GM19328 (cell line): Measurements from ENCODE around the gene NRCAM.
"Not testable (repeated sequence)": the region's sequence is repeated elsewhere in the genome, so short reads cannot be mapped to it uniquely, and the experiment has no call there.

Experiments used
- ATAC-seq: cut with Tn5 transposase; IDR thresholded peaks from one replicate; pipeline ENCODE4 v1.9.1; 2021; ENCODE audit warnings: mild to moderate bottlenecking, moderate library complexity; ENCODE audit not compliant: unreplicated experiment

NRCAM gene

DNA sequence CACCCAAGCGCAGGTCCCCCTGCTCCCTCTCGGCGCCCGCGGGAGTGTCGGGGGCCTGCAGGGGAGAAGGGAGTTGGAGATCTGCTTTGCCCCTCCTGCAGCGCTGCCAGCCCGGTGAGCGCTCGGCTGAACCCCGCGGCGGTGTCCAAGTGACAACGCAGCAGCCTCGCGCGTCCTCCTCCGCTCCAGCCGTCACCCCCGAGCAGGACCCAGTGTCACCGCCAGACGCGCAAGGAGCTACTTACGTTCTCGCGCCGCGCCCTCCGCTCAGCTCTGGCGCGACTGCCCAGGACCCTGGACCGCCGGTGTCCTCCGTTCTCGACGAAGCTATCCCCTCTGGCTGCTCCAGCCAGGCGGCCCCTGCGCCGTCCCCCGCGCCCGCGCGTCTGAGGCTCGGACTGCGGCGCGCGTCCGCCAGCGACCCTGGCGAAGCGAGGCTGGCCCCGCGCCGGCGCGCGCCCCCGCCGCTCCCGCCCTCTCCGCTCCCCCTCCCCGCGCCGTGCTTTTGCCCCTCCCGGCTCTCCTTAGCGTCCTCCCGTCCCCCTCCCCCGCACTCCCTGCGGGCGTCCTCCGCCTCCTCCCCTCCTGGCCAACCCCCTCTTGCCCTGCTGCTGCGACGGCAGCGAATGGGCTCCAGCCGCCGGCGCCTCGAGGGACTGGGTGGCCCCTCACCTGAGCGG lies at the start of gene NRCAM:
TSS of gene NRCAM (minus strand) at position 439 of the 680 bp plus-strand sequence. CDS start 216,372 bp downstream, outside the sequence.
- no peak for ATAC-seq

DNA sequence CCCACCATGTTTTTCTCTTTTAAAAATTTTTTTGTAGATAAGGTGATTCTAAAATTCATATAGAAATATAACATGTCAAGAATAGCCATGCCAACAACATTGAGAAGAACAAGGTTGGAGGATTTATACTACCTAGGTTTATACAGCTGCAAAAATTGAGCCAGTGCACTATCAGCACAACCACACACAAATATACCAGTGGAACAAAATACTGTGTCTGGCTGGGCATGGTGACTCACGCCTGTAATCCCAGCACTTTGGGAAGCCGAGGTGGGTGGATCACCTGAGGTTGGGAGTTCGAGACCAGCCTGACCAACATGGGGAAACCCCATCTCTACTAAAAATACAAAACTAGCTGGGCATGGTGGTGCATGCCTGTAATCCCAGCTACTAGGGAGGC lies 48.3 kb upstream of the NRCAM start:
- ATAC-seq: not testable (repeated sequence)

DNA sequence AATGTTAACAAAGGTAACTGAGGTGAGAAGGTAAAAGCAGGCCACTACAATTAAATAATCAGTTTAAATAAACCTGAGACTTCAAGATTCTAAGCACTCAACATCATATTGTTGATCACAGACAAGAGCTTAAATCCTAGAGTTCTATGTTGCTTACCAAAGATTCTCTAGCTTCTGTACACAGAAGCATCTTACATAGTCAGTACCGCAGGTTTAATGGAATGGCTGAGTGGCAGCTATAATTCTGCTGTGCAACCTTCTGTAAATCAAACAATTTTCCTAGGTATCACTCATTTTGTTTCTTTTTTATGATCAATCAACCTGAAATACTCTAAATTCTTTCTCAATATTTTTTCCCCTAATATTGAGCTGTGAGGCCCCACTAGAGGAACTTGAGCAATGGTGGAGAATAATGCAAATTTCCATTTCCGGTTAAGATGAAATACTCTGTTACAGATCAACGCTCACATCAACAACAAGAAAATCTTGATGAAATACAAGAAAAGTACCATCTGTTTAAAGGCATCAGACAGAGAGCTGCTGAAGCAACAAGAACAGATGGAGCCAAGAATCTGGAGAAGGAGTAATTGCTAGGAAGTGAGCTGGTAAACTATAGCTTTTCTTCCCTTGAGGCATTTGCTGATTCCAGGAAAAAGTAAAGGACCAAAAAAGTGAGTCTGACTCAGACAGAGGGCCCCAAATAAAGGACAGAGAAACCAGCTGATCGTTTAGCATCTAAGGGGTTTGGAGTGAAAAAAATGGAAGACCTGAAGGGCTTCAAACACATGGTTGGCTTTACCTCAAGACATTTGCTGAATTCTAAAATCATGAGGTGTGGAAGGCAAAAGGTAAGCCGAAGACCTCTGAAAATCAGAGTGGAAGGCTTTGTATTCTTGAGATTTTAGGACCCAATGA lies 47.1 kb upstream of the NRCAM start:
- ATAC-seq: peak; percentile 94

DNA sequence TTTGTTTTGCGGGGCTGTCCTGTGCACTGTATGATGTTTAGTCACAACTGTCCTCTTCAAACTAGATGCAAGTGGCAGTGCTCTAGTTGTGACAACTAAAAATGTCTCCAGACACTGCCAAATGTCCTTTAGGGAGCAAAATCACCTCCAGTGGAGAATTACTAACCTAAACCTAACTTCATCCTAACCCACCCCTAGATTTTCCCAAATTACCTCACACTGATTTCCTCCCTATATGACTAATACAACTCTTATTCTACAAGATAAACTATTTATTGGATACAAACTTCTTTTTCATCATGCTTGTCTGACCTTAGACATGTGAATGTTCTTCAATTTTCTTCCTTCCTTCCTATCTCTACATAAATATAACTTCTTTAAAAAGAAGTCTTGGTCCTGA lies 43.3 kb upstream of the NRCAM start:
- ATAC-seq: no peak

DNA sequence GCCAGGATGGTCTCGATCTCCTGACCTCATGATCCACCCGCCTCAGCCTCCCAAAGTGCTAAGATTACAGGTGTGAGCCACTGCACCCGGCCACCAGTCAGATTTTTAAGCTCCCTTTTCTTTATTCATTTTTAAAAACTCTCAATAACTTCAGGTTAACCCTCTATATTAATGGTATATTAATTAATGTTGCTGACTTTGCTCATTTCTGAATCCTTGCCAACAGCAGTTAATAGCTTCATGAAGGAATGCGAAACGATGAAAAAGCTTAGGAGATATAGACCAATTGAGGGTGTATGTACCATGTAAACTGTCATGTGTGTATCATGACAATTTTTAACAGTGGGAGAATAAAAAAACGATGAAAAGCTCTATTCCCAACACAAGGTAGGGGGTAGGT lies 42.2 kb upstream of the NRCAM start:
- ATAC-seq: no peak

DNA sequence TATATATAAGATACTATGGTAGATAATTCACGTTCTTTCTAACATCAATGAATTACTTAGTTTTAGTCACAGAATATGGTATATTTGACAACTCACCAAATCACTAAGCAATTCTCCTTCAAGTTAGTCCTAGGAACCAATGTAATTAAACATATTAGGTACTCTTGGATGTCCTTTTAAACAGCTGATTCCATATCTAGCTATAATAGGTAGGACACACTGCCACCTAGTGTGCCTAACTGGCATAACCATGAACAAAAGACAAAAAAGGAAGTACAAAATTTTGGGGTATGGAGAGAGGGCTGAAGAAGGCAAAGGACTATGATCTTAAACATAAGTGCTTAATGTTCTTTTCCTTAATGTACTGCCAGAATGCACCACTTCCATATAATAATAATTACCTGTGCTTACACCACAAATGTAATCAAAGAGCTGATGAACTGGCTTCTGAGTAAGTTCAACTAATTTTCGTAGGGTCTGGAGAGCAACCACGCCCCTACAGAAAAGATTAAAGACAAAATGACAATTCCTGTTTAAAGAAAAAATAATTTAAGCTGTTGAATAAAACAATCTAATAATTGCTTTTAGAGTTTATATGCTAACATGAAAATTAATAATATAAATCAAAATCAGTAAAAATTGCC lies 41.0 kb upstream of the NRCAM start:
- peak; percentile 73 for ATAC-seq

DNA sequence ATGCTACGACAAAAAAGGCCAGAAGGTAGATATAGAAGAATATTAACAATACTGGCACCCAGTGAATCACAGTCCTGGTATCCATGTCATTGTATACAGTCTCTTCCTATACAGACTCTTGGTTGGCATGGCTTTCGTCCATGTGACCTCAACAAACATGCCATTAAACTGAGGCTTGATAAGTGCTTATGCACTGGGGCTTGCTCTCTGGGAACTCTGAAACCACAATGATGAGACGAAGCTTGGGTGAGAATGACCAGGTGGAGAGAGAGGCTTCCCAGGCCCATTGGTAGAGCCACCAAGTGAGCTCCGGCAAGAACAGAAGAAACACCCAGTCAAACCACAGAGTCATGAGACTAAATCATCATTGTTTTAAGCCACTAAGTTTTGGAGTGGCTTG lies 36.5 kb upstream of the NRCAM start:
- ATAC-seq: no peak

DNA sequence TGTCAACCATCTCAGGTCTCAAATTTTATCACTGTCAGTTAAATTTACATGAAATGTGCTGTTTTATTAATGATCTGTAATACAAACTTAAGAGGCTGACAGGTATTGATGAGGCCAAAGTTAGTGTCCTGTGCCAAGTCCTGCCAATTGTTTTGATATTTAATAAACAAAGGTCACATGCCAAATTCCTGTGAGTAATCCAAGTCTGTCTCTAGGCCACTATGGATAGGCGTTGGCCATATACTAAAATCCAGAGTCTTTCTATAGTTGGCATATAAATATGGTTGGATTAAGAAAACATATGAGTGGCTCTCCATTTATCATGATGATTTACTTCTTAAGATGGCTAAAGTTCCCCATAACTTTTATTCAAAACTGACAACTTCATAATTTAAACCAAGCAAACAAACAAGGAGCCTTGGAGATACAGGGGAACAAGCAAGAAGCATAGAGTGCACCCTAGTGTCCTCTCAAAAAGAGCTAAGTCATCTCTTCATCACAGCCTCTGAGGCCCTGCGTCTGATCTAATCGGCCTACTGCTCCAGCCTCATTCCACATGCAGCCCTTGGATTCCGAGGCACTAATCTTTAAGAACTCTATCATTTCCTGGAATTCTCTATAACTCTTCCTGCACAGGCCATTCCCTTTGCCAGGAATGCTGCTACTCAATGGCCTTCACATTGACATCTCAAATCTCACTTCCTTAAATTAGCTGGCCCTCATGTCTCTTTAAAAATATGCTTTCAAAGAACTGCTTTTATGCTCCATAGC lies 32.7 kb upstream of the NRCAM start:
- no peak for ATAC-seq

DNA sequence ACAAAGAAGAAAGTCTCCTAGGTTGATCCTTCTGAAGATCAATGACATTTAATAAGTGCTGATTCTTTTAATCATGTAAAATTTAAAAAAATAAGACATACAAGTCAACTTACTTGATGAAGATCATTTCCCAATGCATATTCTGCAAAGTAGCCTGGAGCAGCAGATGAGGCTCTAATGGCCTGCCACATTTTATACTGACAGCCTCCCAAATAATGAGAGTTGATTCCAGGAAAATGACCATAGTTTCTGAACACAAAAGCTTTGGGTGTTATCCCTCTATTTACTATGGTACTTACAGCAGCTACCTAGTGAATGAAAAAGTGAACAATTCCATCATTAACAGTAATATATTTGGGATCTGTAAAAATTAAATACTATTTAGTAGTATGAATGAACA lies 31.4 kb upstream of the NRCAM start:
- no peak for ATAC-seq

DNA sequence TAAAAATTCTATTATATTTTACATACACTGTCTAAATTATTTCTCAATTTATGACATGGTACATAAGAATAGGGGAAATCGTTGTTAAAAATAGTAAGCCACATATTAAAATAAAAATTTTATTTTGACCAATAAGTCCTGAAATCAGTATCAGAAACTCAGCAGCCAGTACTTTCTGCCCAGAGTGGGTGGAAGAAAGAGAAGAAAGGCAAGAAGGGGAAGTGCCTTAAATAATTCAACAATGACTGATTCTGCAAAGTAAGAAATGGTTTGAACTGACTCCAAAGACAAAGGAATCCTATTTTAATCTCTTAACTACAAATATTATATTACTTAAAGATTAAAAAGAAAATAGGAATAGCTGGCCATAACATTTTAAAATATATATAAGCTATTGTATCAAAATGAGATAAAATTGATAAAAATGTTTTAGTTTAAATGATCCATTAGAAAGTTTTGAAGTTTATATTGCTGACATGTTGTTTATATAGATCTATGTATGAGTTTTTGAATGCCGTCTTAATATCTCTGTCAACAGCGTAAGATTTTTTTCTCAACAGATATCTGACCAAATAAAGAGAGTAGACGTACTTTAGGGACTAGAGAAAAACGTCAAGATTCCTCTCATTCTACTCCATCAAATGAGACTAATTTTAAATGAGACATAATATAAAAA lies 30.2 kb upstream of the NRCAM start:
- ATAC-seq: no peak

DNA sequence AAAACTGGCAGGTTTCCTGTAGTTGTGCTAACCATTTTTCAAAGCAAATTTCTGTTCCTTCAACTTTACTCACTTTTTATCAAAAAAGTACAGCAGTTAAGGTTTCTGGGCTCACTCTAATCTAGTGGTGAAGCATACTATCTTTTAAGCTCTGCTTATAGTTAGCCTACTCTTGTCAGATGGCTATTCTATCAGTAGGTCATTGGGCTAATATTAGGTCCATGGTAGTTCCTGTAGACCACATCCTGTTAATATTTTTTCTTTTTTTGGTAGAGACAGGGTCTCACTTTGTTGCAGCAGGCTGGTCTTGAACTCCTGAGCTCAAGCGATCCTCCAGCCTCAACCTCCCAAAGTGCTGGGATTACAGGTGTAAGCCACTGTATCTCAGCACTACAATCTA lies 27.9 kb upstream of the NRCAM start:
- no peak for ATAC-seq

DNA sequence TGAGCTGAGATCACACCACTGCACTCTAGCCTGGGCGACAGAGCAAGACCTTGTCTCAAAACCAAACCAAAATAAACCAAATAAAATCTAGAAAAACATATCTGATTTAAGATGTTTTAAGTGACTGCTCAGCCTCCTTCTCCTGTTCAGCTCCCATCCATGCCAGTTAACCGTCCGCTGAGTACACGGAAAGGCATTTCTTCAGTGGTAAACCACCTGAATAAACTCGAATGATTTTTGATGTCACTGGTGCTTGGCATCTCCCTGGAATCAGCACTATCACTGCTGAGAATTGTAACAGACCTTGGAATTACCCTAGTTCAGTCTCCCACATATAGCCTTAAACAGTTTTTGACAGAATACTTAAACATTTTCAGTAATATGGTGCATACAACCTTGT lies 24.1 kb upstream of the NRCAM start:
- no peak for ATAC-seq

DNA sequence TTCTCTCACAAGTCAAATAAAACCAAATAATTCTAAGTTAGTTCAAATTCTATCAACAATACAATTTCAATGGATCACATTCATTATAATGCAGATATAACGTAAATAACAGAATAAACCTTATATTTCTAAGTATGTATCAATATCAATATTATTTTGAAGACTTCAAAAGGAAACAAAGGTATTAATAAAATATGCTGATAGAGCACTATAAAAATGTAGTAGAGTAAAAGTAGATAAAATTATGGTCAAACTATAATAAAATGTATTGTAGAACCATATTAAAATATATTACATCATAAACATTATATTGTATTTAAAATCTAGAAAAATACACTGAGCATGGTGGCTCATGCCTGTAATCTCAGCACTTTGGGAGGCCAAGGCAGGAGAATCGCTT lies 23.5 kb upstream of the NRCAM start:
- no peak for ATAC-seq

DNA sequence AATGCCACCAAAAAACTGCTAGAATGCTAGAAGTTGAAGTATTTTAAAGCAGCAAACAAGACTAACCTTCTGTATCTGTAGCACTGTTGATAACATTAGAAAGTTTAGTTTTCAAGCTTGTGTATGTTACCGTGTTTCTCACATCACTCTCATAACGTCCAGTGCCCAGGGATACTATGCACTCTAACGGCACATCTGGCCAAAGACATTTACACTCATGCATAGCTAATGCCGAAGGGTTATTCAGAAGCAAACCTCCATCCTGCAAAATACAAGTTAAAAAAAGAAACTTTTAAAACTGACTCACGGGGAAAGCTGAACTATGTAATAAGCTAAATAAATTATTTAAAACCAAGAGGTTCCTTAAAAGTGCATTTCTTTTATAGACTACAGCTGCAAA lies 22.9 kb upstream of the NRCAM start:
- ATAC-seq: no peak

DNA sequence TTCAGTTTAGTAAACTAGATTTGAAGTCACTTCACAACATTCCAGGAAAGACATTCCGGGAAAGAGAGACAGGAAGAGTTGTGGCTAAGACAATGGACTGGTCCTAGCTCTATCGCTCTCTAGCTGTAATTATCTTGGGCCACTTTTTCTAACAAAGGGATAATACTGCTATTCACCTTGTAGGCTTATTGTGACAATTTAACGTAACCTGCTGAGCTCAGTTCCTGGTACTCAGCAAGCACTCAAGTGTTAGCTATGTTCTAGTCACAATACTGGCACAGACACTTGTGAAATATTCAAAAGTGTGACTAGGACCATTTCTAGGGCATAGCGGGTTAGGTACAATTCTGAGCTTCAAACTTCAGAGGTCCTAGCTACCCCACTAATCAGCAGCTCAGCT lies 12.0 kb upstream of the NRCAM start:
- no peak for ATAC-seq

DNA sequence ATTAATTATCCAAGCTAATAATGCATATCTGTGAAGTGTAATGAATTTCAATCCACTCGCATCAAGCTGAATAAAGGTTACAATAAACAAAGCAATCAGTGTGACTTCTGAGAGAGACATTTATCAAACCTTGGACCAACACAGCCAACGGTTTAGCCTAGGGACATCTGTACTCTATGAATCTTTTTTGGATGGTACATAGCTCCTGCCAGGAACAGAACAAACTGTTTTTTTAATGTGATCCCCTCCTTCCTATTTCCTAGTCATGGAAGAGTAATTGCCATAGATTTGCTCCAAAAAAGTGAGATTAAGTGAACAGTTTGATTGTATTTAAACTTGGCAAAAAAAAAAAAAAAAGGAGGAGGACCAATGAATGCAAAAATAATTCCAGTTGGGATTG lies 11.2 kb upstream of the NRCAM start:
- no peak for ATAC-seq

DNA sequence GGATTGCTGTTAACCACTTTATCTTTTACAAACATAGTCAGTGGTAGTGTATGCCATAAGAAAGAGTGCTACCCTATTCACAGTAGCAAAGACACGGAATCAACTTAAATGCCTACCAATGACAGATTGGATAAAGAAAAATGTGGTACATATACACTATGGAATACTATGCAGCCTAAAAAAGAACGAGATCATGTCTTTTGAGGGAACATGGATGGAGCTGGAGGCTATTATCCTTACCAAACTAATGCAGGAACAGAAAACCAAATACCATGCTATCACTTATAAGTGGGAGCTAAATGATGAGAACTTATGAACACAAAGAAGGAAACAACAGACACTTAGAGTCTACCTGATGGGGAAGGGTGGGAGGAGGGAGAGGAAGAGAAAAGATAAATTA lies 10.1 kb upstream of the NRCAM start:
- not testable (repeated sequence) for ATAC-seq

DNA sequence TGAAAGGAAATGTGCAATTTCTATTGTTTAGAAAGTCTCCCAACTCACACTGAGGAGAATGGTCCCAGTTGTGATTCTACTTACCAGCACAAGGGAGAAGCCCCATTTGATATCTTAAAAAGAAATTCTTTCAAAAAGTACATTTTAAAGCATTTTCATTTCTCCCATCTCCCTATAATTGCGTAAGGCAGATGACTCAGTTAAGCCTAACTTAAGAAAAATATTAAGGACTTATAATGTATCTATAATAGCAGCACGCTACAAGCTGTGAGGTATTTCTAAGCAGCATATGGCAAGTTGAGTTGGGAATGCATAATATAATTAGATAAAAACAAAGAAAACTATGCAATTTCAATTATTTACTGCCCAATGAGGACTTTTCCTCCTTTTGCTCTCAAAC lies 8.5 kb upstream of the NRCAM start:
- no peak for ATAC-seq

DNA sequence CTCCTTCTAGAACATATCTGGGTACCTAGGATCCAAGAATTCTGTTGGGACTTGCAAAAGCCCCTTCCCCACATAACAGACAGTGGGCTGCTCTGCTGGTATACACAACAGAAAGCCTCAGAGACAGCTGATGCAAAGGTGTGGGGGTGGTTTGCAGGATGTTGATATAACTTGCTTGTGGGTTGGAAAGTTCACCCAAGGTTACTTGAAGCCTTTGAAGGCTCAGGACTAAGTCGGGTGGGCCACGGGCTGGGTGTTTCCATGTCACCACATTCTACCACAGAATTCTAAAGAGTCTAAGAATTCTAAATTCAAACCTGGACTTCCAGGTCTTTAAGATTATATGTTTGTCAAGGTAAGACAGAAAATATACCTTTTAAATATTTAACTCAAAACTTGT lies 7.4 kb upstream of the NRCAM start:
- no peak for ATAC-seq

DNA sequence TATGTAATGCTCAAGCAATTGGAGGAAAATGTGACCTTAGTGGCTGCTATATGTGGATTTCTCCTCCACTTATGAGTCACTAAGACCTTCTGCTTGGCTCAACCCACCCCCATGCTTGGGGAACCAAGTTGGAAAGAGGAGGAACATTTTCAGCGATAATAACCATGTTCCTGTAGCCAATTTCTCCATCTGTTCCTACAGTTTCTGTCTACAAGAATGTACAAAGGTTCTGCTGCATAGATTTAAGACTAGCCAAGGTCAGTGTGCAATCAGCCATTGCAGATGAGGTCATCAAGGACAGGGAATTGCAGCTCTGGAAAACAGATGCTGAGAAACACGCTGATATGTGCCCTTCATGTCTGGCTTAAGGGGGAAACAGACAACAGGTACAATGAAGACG lies 5.6 kb upstream of the NRCAM start:
- no peak for ATAC-seq

DNA sequence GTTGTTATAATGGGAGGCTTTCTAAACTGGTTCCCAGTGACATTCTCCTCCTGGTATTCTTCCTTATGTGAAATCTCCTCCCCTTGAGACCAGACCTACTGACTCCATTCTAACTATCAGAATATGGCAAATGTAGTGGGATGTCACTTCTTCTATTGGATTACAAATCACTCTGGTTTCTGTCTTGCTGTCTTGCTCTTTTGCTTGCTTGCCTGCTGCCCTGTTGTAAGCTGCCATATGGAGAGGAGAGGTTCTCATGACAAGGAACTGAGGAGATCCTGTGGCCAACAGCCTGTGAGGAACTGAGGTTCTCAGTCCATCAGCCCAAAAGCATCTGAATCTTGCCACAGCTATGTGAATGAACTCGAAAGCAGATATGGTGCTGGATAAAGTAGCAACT lies 4.7 kb upstream of the NRCAM start:
- no peak for ATAC-seq
